Panc1 (cell line): ENCODE results near the gene CRB2. TPM values are rescaled to one million over a fixed set of nuclear protein-coding genes. Genes with fewer than 3 reads are reported as not detected.

ENCODE experiments used
- ATAC-seq: fragments of 200-7000 bp; cut with Tn5 transposase; 2 replicates; pipeline ENCODE4 v1.9.1; 2020; ENCODE audit warnings: mild to moderate bottlenecking, moderate library complexity
- BruUV-seq: library from RNA; stranded (reverse); fragments of 400-500 nt; replicated peaks from 2 replicates; lab custom pipeline; 2021; lab: Mats Ljungman, UMichigan
- CTCF ChIA-PET: fragments of 300-600 bp; sonication (Branson Sonifier 250); formaldehyde crosslinking; loops from one replicate; lab custom pipeline; 2022; ENCODE audit warnings: antibody characterized with exemption; lab: Charles Lee
- POLR2A ChIA-PET: fragments of 300-600 bp; sonication (Branson Sonifier 250); formaldehyde crosslinking; loops from one replicate; lab custom pipeline; 2022; ENCODE audit warnings: antibody characterized with exemption; lab: Charles Lee
- DNase-seq: peaks from one replicate; pipeline ENCODE4 v3.0.0-alpha.2; 2010; ENCODE audit warnings: low read depth, low spot score
- H3K27ac ChIP-seq: 2 replicates; pipeline ENCODE4 v1.5.1; 2011; ENCODE audit warnings: mild to moderate bottlenecking, low read length, inconsistent platforms
- H3K27me3 ChIP-seq: fragments of 200-500 bp; sonication (Bioruptor generic); 2 replicates; pipeline ENCODE4 v1.6.0; 2014; ENCODE audit warnings: low read length, inconsistent platforms; ENCODE audit not compliant: control insufficient read depth, insufficient read depth
- H3K36me3 ChIP-seq: fragments of 200-500 bp; sonication (Bioruptor generic); 2 replicates; pipeline ENCODE4 v1.5.1; 2014; ENCODE audit warnings: inconsistent platforms, mild to moderate bottlenecking, low read length, moderate library complexity; ENCODE audit not compliant: control insufficient read depth, insufficient read depth
- H3K4me1 ChIP-seq: 2 replicates; pipeline ENCODE4 v1.5.1; 2011; ENCODE audit warnings: inconsistent platforms, mild to moderate bottlenecking, low read length, moderate library complexity; ENCODE audit not compliant: control insufficient read depth, insufficient read depth
- H3K4me3 ChIP-seq, 2 experiments: 2 replicates each; pipeline ENCODE4 v1.5.1; 2011 to 2012; ENCODE audit warnings: low read depth in 2 of 2, low read length in 2 of 2, mild to moderate bottlenecking in 2 of 2, inconsistent platforms in 1 of 2, moderate library complexity in 1 of 2
- H3K9me3 ChIP-seq: fragments of 200-500 bp; sonication (Bioruptor generic); 2 replicates; pipeline ENCODE4 v1.5.1; 2014; ENCODE audit warnings: low read depth, mild to moderate bottlenecking, inconsistent platforms, low read length, moderate library complexity; ENCODE audit not compliant: control insufficient read depth, insufficient read depth
- CTCF ChIP-seq: fragments of 450-650 bp; IDR thresholded peaks from 2 replicates; pipeline ENCODE4 v1.5.1; 2017; ENCODE audit warnings: mild to moderate bottlenecking
- POLR2AphosphoS5 ChIP-seq: IDR thresholded peaks from 2 replicates; pipeline ENCODE4 v1.6.1; 2012; ENCODE audit warnings: mild to moderate bottlenecking, low read depth, low read length, moderate library complexity
- SIN3A ChIP-seq: IDR thresholded peaks from 2 replicates; pipeline ENCODE4 v1.6.1; 2012; ENCODE audit warnings: low read depth, mild to moderate bottlenecking, low read length, moderate library complexity, borderline replicate concordance; ENCODE audit not compliant: insufficient read depth
- TCF7L2 ChIP-seq: IDR thresholded peaks from 2 replicates; pipeline ENCODE4 v1.6.1; 2011; ENCODE audit warnings: mild to moderate bottlenecking, low read depth, low read length, inconsistent platforms
- in situ Hi-C: cut with HindIII; loops from 2 replicates; pipeline ENCODE4 v1.10.0; 2016; ENCODE audit warnings: low sequenced_read_pairs, low pct_unique_long_range_greater_than_20kb
- intact Hi-C: fragments of 100-400 bp; cut with micrococcal nuclease; formaldehyde crosslinking; loops from one replicate; pipeline ENCODE4 v1.10.0; 2022; ENCODE audit not compliant: unreplicated experiment
- total RNA-seq: library from RNA; stranded (reverse); gene quantifications from one replicate; pipeline ENCODE4 v1.2.1, GENCODE V29; 2021; ENCODE audit not compliant: unreplicated experiment
- TF ChIP-seq, protein P1 (sequence below), 2 experiments: IDR thresholded peaks; 2 replicates each; pipeline ENCODE4 v1.6.1; 2011 to 2012; ENCODE audit warnings: low read depth in 2 of 2, control low read depth in 1 of 2, low read length in 1 of 2, mild to moderate bottlenecking in 1 of 2, moderate library complexity in 1 of 2; ENCODE audit not compliant: insufficient read depth in 1 of 2

CRB2 gene
- total RNA-seq, 1 experiment from 2014 or later = 0.05 TPM

GRCh38 chr9:123424552-123425225, 68.7 kb downstream of the CRB2 start:
- intact Hi-C loops (no loop called here), in situ Hi-C loops (no loop called here)
- ChIA-PET POLR2A (no interaction called here), CTCF (no interaction called here)
- BruUV-seq = no TSS peak
- TF ChIP-seq TCF7L2 (no peak), CTCF (no peak), SIN3A (no peak), POLR2AphosphoS5 (no peak)
- TF ChIP-seq, protein P1, sequence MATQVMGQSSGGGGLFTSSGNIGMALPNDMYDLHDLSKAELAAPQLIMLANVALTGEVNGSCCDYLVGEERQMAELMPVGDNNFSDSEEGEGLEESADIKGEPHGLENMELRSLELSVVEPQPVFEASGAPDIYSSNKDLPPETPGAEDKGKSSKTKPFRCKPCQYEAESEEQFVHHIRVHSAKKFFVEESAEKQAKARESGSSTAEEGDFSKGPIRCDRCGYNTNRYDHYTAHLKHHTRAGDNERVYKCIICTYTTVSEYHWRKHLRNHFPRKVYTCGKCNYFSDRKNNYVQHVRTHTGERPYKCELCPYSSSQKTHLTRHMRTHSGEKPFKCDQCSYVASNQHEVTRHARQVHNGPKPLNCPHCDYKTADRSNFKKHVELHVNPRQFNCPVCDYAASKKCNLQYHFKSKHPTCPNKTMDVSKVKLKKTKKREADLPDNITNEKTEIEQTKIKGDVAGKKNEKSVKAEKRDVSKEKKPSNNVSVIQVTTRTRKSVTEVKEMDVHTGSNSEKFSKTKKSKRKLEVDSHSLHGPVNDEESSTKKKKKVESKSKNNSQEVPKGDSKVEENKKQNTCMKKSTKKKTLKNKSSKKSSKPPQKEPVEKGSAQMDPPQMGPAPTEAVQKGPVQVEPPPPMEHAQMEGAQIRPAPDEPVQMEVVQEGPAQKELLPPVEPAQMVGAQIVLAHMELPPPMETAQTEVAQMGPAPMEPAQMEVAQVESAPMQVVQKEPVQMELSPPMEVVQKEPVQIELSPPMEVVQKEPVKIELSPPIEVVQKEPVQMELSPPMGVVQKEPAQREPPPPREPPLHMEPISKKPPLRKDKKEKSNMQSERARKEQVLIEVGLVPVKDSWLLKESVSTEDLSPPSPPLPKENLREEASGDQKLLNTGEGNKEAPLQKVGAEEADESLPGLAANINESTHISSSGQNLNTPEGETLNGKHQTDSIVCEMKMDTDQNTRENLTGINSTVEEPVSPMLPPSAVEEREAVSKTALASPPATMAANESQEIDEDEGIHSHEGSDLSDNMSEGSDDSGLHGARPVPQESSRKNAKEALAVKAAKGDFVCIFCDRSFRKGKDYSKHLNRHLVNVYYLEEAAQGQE (IDR thresholded peaks at IDR 0.05; ENCODE audit: insufficient read depth in 1 of 2, low read depth in 2 of 2, low read length in 1 of 2) = no peak
- no peaks in the 10 kb centered on the region for H3K36me3 ChIP-seq
- H3K4me3 ChIP-seq = no peak overlapping the region
- ATAC-seq (no peak), DNase-seq (no peak)
- no peaks in the 10 kb centered on the region for H3K9me3 ChIP-seq
- no peaks in the 10 kb centered on the region for H3K4me1 ChIP-seq
- no peak overlapping the region for H3K27ac ChIP-seq
- H3K27me3 ChIP-seq = no peaks in the 10 kb centered on the region

DNA sequence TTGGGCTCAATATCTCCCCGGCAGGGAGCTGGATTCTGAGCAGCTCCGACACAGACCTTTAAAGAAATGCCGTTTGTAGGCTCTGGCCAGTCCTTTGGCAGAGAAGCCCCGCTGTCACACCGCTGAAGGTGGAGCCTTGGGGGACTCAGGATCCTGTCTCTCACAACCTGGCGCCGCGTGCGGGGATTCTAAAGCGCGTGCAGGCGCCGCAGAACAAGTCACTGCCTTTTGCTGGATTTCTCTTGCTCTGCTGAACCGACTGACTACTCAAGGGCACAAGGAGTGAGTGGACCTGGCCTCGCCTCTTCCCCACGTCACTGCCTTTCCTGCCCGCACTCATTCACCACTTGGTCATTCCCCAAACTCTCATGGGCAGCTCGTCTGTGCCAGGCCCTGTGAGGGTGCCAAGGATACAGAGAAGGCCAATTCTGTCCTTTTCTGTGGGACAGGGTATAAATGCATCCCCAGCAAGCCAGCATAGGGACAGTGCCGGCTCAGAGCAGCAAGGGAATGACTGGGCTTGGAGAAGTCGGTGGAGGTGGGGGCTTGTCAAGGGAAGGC, 69.3 kb downstream of the CRB2 start:
- intact Hi-C loops (no loop called here), in situ Hi-C loops (no loop called here)
- TF ChIP-seq POLR2AphosphoS5 = no peak
- DNase-seq = no peak
- ATAC-seq = no peak
- ChIA-PET CTCF (no interaction called here), POLR2A (no interaction called here)
- no peaks in the 10 kb centered on the region for H3K27me3 ChIP-seq
- H3K9me3 ChIP-seq = no peaks in the 10 kb centered on the region
- H3K4me3 ChIP-seq = no peak overlapping the region
- no peak overlapping the region for H3K27ac ChIP-seq
- no TSS peak for BruUV-seq
- H3K36me3 ChIP-seq = no peaks in the 10 kb centered on the region
- no peaks in the 10 kb centered on the region for H3K4me1 ChIP-seq

- DNase-seq (no peak), ATAC-seq (no peak)
- H3K36me3 ChIP-seq = no peaks in the 10 kb centered on the region
- intact Hi-C loops = no loop called here
- BruUV-seq = no TSS peak
- no peak overlapping the region for H3K4me3 ChIP-seq
- no peak for TF ChIP-seq POLR2AphosphoS5
- TF ChIP-seq, protein P1 (IDR thresholded peaks at IDR 0.05; ENCODE audit: insufficient read depth in 1 of 2, low read depth in 2 of 2, low read length in 1 of 2) = no peak
- no peak for TF ChIP-seq CTCF
- TF ChIP-seq SIN3A = no peak
- TF ChIP-seq TCF7L2 = no peak
- H3K27me3 ChIP-seq = no peaks in the 10 kb centered on the region
- CTCF ChIA-PET = interaction anchor here (0.5 kb wide), 1 partner anchor 299 kb away, joined by 5 read pairs; no protein-coding TSS in a partner anchor
- in situ Hi-C loops = no loop called here
- H3K9me3 ChIP-seq = no peaks in the 10 kb centered on the region
- no peaks in the 10 kb centered on the region for H3K4me1 ChIP-seq
- POLR2A ChIA-PET = interaction anchor here (0.5 kb wide), 1 partner anchor 14 kb away, joined by 4 read pairs; no protein-coding TSS in a partner anchor
- H3K27ac ChIP-seq = no peak overlapping the region
Observed at GRCh38 chr9:123425836-123426365, 69.9 kb downstream of the CRB2 start.
